ENCODE data around the gene PNLDC1. TPM values are rescaled to one million over a fixed set of nuclear protein-coding genes. Genes with fewer than 3 reads are reported as not detected.
"Not testable (repeated sequence)": the region's sequence is repeated elsewhere in the genome, so short reads cannot be mapped to it uniquely, and the experiment has no call there.

Gene PNLDC1
- total and polyA plus RNA-seq, 5 donors = 0.24 to 0.43 (median 0.31) TPM; not detected in 2

DNA sequence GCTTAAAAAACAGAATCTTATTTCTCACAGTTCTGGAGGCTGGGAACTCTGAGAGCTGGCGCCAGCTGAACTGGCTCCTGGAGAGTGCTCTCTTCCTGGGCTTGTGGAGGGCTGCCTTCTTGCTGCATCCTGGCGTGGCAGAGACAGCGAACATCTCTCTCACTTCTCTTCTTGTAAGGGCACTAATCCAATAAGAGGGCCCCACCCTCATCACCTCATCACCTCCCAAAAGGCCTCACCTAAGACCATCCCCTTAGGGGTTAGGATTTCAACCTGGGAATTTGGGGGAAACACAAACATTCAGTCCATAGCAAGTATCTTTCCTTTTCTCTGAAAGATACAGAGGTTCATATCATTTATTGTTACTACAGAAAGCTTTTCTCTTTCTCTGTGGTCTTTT is 23.9 kb downstream of the PNLDC1 start:
- DNase-seq (no peak), ATAC-seq (no peak)
- Histone ChIP-seq H3K9me3 (ENCODE audit: control insufficient read depth, low read length) (no peaks in the 10 kb centered on the region), H3K27ac (ENCODE audit: low read length) (no peak overlapping the region), H3K27me3 (ENCODE audit: control insufficient read depth, insufficient read depth) (no peaks in the 10 kb centered on the region), H3K4me3 (ENCODE audit: low read length) (no peak overlapping the region), H3K4me1 (ENCODE audit: control insufficient read depth, insufficient read depth, low read length) (no peaks in the 10 kb centered on the region)
- WGBS = 92% methylated on average over 3 of the region's 3 CpGs
- intact Hi-C loops (cut with DNase I) = no loop called here

DNA sequence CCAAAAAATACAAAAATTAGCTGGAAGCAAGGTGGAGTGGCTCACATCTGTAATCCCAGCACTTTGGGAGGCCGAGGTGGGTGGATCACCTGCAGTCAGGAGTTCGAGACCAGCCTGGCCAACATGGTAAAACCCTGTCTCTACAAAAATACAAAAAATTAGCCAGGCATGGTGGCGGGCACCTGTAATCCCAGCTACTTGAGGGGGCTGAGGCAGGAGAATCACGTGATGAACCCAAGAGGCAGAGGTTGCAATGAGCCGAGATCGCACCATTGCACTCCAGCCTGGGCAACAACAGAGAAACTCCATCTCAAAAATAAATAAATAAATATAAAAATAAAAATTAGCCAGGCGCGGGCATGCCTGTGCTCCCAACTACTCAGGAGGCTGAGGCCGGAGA is 24.6 kb downstream of the PNLDC1 start:
- H3K27ac ChIP-seq (ENCODE audit: low read length); intact Hi-C loops (cut with DNase I); H3K9me3 ChIP-seq (ENCODE audit: control insufficient read depth, low read length); H3K4me3 ChIP-seq (ENCODE audit: low read length); H3K27me3 ChIP-seq (ENCODE audit: control insufficient read depth, insufficient read depth); ATAC-seq; DNase-seq; H3K4me1 ChIP-seq (ENCODE audit: control insufficient read depth, insufficient read depth, low read length): not testable (repeated sequence)
- 94% methylated on average over 9 of the region's 9 CpGs for WGBS

- ATAC-seq = no peak
- intact Hi-C loops (cut with DNase I) = no loop called here
- 92% methylated on average over 13 of the region's 13 CpGs for WGBS
- Histone ChIP-seq H3K9me3 (ENCODE audit: control insufficient read depth, low read length) (no peaks in the 10 kb centered on the region), H3K27me3 (ENCODE audit: control insufficient read depth, insufficient read depth) (no peaks in the 10 kb centered on the region), H3K4me3 (ENCODE audit: low read length) (no peak overlapping the region), H3K27ac (ENCODE audit: low read length) (no peak overlapping the region), H3K4me1 (ENCODE audit: control insufficient read depth, insufficient read depth, low read length) (no peaks in the 10 kb centered on the region)
- DNase-seq = no peak
These were observed 25.9 kb downstream of the PNLDC1 start for GRCh38 chr6:159826004-159826403.

GRCh38 chr6:159826968-159827647 is 27.0 kb downstream of the PNLDC1 start:
- Histone ChIP-seq H3K9me3 (ENCODE audit: control insufficient read depth, low read length) (no peaks in the 10 kb centered on the region), H3K27ac (ENCODE audit: low read length) (no peak overlapping the region), H3K4me1 (ENCODE audit: control insufficient read depth, insufficient read depth, low read length) (no peaks in the 10 kb centered on the region), H3K27me3 (ENCODE audit: control insufficient read depth, insufficient read depth) (no peaks in the 10 kb centered on the region), H3K4me3 (ENCODE audit: low read length) (no peak overlapping the region)
- 88% methylated on average over 16 of the region's 16 CpGs for WGBS
- ATAC-seq (no peak), DNase-seq (peak in 1 of 3 donors; percentile 18)
- intact Hi-C loops (cut with DNase I) = no loop called here

DNA sequence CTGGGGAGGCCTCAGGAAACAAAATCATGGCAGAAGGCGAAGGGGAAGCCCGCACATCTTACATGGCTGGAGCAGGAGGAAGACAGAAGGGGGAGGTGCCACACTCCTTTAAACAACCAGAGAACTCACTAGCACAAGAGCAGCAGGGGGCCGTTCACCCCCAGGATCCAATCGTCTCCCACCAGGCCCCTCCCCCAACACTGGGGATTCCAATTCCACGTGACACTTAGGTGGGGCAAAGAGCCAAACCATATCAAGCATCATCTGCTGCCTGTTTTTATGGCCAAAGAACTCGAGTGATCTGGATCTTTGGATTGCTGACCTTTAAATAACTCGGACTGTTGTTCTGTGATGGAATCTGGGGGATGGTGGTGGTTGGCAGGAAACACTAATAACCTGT is 28.0 kb downstream of the PNLDC1 start:
- WGBS = 55% methylated on average over 7 of the region's 7 CpGs
- intact Hi-C loops (cut with DNase I) = no loop called here
- H3K27me3 ChIP-seq (ENCODE audit: control insufficient read depth, insufficient read depth) = no peaks in the 10 kb centered on the region
- H3K4me3 ChIP-seq (ENCODE audit: low read length) = no peak overlapping the region
- no peaks in the 10 kb centered on the region for H3K4me1 ChIP-seq (ENCODE audit: control insufficient read depth, insufficient read depth, low read length)
- DNase-seq (peak in 1 of 3 donors; percentile 18), ATAC-seq (no peak)
- H3K27ac ChIP-seq (ENCODE audit: low read length) = no peak overlapping the region
- H3K9me3 ChIP-seq (ENCODE audit: control insufficient read depth, low read length) = no peaks in the 10 kb centered on the region

DNA sequence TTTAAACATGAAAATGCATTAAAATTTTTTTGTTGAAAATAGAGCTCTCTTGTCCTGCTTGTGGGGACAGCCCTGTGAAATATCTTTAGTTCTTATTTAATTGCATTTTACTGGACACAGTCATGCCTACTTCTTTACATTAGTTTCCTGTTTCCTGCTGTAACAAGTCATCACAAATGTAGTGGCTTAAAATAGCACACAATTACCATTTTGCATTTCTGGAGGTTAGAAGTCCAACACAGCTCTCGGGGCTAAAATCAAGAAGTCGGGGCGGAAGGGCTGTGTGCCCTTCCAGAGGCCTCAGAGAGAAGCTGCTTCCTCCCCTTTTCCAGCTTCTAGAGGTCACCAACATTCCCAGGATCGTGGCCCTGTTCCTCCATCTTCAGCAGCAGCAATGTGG is 29.4 kb downstream of the PNLDC1 start:
- peak in 1 of 3 donors; percentile 6 for DNase-seq
- 48% methylated on average over 4 of the region's 4 CpGs for WGBS
- no peak for ATAC-seq
- intact Hi-C loops (cut with DNase I) = no loop called here
- no peaks in the 10 kb centered on the region for H3K9me3 ChIP-seq (ENCODE audit: control insufficient read depth, low read length)
- H3K4me3 ChIP-seq (ENCODE audit: low read length) = no peak overlapping the region
- no peaks in the 10 kb centered on the region for H3K4me1 ChIP-seq (ENCODE audit: control insufficient read depth, insufficient read depth, low read length)
- no peak overlapping the region for H3K27ac ChIP-seq (ENCODE audit: low read length)
- no peaks in the 10 kb centered on the region for H3K27me3 ChIP-seq (ENCODE audit: control insufficient read depth, insufficient read depth)

DNA sequence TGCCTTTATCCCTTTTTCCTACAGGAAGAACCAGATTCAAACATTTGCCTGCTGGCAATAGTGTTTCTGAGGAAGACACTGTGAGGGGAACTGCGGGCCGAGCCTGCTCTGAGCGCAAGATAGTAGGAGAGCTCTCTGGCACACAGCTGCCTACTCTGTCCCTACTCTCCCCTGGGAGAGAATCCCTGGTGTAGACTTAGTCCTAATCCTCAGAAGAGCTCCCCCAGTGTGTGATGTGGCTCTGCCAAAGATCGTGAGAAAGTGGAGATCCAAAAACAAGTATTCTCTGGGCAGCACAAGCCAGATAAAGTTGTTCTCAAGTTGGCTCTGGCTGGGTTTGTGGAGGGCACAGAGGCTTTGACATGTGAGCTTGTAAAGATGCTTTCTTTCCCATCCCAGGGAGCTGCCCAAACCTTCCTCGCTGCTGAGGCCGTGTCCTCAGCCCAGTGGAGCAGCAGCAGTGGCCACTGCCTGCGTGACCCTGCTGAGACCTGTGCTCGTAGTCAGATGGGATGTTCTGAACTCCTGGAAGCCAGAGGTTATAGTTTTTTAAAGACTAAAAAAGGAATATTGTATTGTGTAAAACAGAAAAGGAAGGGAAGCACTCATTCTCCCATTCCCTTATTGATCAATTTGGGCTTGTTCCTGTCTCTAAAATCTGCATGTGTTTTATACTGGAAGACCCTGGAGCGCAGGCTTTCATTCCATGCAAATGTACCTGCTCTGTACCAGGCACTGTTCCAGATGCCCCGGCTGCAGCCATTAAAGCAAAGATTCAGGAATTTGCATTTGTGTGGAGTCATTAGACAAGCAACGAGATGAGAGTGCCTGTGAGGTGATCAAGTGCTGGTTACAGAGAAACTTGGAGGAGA is 30.7 kb downstream of the PNLDC1 start:
- Histone ChIP-seq H3K27me3 (ENCODE audit: control insufficient read depth, insufficient read depth) (no peaks in the 10 kb centered on the region), H3K27ac (ENCODE audit: low read length) (no peak overlapping the region), H3K4me1 (ENCODE audit: control insufficient read depth, insufficient read depth, low read length) (no peaks in the 10 kb centered on the region), H3K9me3 (ENCODE audit: control insufficient read depth, low read length) (no peaks in the 10 kb centered on the region), H3K4me3 (ENCODE audit: low read length) (no peak overlapping the region)
- ATAC-seq (peak in 1 of 2 donors; percentile 23), DNase-seq (peak in 1 of 3 donors; percentile 40)
- intact Hi-C loops (cut with DNase I) = no loop called here
- 63% methylated on average over 11 of the region's 11 CpGs for WGBS

DNA sequence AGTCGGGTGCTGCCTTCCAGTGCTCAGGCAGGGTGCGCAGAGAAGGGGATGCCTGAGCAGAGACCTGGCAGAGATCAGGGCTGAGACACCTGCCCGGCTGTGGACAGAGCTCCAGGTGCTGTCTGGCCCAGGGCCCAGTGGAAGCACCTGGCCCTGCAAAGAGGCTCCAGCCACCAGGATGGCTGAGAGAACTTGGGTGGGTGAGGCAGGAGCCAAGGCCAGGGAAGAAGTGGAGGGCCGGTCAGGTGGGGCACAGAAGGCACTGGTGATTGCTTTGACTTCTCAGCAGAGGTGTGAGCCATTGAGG is 31.2 kb downstream of the PNLDC1 start:
- DNase-seq (no peak), ATAC-seq (no peak)
- Histone ChIP-seq H3K9me3 (ENCODE audit: control insufficient read depth, low read length) (no peaks in the 10 kb centered on the region), H3K4me1 (ENCODE audit: control insufficient read depth, insufficient read depth, low read length) (no peaks in the 10 kb centered on the region), H3K4me3 (ENCODE audit: low read length) (no peak overlapping the region), H3K27ac (ENCODE audit: low read length) (no peak overlapping the region), H3K27me3 (ENCODE audit: control insufficient read depth, insufficient read depth) (no peaks in the 10 kb centered on the region)
- WGBS = 86% methylated on average over 4 of the region's 4 CpGs
- intact Hi-C loops (cut with DNase I) = no loop called here

DNA sequence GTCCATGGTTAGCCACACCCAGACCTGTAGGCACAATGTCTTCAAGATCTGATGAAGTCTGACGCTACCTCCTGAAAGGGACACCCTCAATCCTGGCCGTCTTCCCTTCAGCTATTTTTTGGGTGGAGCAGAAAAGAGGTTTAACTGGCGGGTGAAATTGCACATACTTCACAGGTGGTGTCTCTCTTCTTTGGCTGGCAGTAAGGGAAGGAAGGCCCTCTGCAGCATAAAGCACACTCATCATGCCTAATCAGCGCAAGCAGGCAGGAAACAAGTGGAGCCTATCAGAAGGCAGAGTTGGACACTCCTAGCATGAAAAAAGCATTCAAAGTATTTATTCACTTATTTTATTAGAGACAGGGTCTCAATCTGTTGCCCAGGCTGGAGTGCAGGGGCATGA is 32.9 kb downstream of the PNLDC1 start:
- H3K27me3 ChIP-seq (ENCODE audit: control insufficient read depth, insufficient read depth) = no peaks in the 10 kb centered on the region
- H3K9me3 ChIP-seq (ENCODE audit: control insufficient read depth, low read length) = no peaks in the 10 kb centered on the region
- ATAC-seq = no peak
- no peak overlapping the region for H3K27ac ChIP-seq (ENCODE audit: low read length)
- WGBS = 74% methylated on average over 4 of the region's 4 CpGs
- no peak for DNase-seq
- no peak overlapping the region for H3K4me3 ChIP-seq (ENCODE audit: low read length)
- H3K4me1 ChIP-seq (ENCODE audit: control insufficient read depth, insufficient read depth, low read length) = no peaks in the 10 kb centered on the region
- intact Hi-C loops (cut with DNase I) = no loop called here

- 67% methylated on average over 2 of the region's 2 CpGs for WGBS
- ATAC-seq (no peak), DNase-seq (no peak)
- H3K27me3 ChIP-seq (ENCODE audit: control insufficient read depth, insufficient read depth) = no peaks in the 10 kb centered on the region
- no peak overlapping the region for H3K27ac ChIP-seq (ENCODE audit: low read length)
- intact Hi-C loops (cut with DNase I) = no loop called here
- H3K4me3 ChIP-seq (ENCODE audit: low read length) = no peak overlapping the region
- H3K9me3 ChIP-seq (ENCODE audit: control insufficient read depth, low read length) = no peaks in the 10 kb centered on the region
- no peaks in the 10 kb centered on the region for H3K4me1 ChIP-seq (ENCODE audit: control insufficient read depth, insufficient read depth, low read length)
These were observed 33.5 kb downstream of the PNLDC1 start for GRCh38 chr6:159833556-159833955.

DNA sequence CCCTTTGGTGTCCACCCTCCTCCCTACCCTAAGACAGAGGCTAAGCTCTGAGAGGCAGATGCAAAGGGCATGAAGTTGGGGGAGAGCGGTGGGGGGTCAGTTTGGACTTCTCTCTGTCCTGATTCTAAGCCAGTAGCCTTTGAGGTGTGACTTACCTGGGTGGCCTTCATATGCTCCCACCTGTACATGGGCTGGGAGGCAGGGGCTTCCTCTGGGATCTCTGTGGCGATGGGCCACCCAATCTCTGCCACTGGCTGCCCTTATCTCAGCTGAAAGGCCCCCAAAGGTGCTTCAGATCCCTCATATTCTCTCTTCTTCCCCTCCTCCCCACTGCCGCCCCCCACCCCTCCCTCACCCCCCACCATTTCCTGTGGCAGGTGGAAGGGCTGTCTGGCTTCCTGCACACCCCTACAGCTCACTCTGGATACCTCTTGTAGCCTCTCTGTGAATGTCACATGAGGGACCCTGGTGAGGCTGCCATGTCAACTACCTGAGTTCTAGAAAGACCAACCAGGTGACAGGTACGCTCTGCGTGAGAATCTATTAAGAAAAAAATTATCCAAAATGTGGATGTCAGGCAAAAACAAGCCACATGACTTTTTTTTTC is 34.0 kb downstream of the PNLDC1 start:
- H3K9me3 ChIP-seq (ENCODE audit: control insufficient read depth, low read length) = no peaks in the 10 kb centered on the region
- H3K27ac ChIP-seq (ENCODE audit: low read length) = no peak overlapping the region
- H3K27me3 ChIP-seq (ENCODE audit: control insufficient read depth, insufficient read depth) = no peaks in the 10 kb centered on the region
- WGBS = 92% methylated on average over 5 of the region's 5 CpGs
- H3K4me3 ChIP-seq (ENCODE audit: low read length) = no peak overlapping the region
- intact Hi-C loops (cut with DNase I) = no loop called here
- H3K4me1 ChIP-seq (ENCODE audit: control insufficient read depth, insufficient read depth, low read length) = no peaks in the 10 kb centered on the region
- ATAC-seq = no peak
- DNase-seq = no peak
